Posterior vena cava (tissue), 2 donors: ENCODE data around the gene A4GNT. TPM values are rescaled to one million over a fixed set of nuclear protein-coding genes. Genes with fewer than 3 reads are reported as not detected.
"Not testable (repeated sequence)": the region's sequence is repeated elsewhere in the genome, so short reads cannot be mapped to it uniquely, and the experiment has no call there.

Experiments used
- DNase-seq: peaks from one replicate; pipeline ENCODE4 v3.0.0-alpha.2; 2020; ENCODE audit warnings: low spot score
- intact Hi-C, 2 donors: fragments of 100-400 bp; cut with DNase I; formaldehyde crosslinking; loops; one replicate each; pipeline versions ENCODE4 v1.14.1 to v1.14.2; 2022 to 2023
- total RNA-seq, 2 donors: library from RNA; stranded (reverse); fragmentation: NEBNext Ultra II Directional; extraction: Animal tissue kit (Norgen Biotek cat#: 25700); gene quantifications; one replicate each; pipeline ENCODE4 v1.2.1, GENCODE V29; 2021
- donor health status: DM: yes; HTN: yes; CAD: no.
- donor health status: DM: yes; HTN: yes; CAD: no.

A4GNT gene
- total RNA-seq, 2 donors from 2014 or later, result not detected

DNA sequence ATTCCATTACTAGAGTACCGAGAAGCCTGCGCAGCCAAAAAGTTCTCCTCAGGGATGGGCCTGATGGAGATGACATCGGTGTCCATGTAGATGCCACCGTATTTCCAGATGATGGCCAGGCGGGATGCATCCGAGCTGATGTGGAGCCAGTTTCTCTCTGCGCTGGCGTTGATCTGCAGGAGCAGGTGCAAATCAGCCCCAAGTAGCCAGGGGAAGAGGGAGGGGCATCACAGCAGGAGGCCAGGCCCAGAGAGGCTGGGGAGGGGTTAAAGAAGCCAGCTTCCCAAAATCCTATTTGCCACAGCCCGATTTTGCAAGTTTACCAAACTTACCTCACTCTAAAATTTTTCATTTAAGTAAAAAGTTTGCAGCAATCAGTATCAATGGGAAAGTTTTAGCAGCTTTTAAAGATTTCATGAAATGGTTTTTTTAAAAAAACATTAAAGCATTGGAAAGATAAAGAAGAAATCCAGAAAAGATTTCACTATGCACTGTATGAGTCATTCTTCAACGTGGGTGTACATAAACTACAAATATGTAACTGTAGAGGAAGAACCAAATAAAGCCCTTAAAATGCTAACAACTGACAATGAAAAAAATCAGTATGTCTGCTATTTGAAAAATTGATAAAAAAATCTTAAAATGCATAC is 7.4 kb downstream of the A4GNT start:
- intact Hi-C loops, result loop anchor here in 1 of 2 donors (5.0 kb wide), 1 partner anchor 58 kb away; no protein-coding TSS in a partner anchor
- no peak for DNase-seq

DNA sequence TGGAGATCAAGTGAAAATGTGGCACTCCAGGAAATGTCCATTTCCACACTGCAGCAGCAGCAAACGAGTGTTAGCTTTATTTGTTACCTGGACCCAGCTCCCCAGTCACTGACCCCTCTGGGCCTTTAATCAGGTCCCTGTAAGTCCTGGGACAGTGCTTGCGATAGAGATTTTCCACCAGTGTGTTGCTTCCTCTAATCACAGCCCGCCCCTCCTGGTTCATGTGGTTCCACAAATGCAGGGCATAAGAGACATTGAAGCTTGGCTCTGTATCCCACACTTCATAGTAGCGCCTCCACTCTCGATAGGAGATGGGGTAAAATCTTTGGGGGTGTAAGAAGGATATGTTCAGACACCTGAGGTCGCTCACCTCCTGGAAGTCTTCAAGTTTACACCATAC is 8.0 kb downstream of the A4GNT start:
- no peak for DNase-seq
- intact Hi-C loops, result loop anchor here in 1 of 2 donors (5.0 kb wide), 1 partner anchor 57 kb away; no protein-coding TSS in a partner anchor

DNA sequence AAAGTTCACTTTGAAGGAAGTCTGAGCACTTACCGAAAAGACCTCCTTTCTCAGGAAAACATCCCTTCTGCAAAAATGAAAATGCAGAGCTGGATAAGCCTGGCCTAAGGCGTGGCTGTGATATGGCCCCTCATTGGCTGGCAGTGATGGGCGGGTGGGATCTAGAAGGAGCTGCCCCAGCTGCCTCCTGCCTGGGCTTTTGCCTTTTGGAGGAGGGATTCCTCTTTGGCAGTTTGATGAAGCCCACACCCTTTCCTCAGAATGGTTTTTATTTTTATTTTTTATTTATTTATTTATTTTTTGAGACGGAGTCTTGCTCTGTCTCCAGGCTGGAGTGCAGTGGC is 12.8 kb downstream of the A4GNT start:
- DNase-seq, result no peak
- intact Hi-C loops, result loop anchor here in 1 of 2 donors (2.0 to 10.0 kb wide), 2 partner anchors 49 to 65 kb away; partner anchors contain the start of gene ARMC8

DNA sequence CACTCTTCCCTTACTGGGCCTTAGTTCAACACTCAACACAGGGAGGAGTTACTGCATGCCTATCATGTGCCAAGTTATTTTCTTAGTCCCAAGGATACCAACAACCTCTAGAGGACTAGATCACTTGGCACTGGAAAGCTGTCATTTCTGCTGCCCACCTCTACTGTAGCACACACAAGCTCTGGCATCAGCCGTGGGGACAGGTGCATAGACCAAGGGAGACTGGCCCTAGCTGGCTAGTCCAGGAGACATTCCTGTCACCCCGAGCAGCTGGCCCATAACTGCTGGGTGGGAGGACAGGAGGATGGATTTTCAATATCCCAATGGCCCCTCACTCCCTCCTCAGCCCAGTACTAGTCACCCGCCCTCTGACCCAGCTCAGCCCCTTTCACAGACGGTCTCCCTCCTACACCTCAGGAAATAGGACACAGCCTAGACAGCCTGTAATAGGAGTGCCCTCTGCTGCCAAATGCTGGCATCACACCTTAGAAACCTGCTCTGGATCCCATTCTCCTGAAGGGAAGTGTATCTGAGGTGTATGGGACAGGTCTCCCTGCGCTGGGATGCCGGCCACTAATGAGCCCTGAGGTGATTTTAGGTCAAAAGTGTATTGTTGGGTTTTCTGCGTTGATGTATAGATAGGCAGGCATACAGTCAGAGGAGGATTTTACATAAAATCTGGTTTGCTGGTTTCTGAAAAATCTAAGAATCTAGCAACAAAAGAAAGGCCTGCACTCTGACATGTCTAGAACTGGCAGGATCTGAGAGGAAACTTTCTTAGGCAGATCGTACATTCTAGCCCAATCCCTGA is 13.4 kb downstream of the A4GNT start:
- peak; percentile 88 for DNase-seq
- intact Hi-C loops, result loop anchor here in 1 of 2 donors (2.0 to 10.0 kb wide), 2 partner anchors 48 to 66 kb away; partner anchors contain the start of gene ARMC8

DNA sequence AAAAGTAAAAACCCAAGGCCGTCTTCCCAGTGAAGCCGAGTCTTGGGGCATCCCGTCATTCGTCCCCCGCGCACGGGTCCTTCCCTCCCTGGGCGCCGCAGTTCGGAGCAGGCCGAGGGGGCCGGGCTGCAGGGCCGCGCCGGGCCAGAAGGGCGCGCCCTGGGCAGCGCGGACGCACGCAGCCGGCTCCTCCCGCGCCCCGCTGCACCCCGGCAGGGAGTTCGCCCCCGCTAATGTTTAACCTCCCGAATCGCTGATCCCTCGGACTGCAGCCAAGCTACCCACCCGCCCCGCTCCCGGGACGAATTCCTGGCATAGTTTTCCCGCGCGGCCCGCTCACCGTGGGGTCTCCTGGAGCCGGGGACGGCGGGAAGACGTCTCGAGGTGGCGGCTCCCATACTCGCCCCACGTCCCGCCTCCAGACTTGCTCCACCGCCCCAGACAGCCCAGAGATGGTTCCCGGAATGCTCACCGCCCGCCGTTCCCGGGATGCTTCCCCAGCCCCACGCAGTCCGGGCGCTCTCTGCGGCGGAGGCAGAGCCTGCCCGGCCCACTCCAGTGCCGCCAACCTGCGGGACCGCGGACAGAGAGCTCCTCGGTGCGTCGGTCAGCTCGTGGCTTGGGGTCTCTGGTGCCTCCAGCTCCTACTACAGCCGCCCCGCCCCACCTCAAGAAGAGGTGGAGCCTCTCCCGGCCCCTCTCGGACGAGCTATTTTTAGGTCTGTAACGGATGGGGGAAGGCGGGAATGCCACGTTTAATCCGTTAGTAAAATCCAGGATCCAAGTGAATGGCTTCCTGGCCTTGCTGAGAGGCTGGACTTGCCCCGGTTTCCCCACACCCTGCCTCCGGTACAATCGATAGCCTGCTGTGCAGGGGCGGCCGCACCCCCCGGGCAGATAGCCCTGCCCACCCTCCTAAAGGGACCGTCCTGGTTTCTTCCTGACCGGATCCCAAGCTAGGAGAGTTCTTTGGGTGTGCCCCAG is 16.9 kb downstream of the A4GNT start, which contains the start of gene DZIP1L:
Gene DZIP1L (minus strand): TSS at position 621 of the 984 bp plus-strand sequence. CDS start 11,637 bp downstream, outside the sequence.
- peak; percentile 89 for DNase-seq
- intact Hi-C loops, result loop anchor here in 1 of 2 donors (10.0 kb wide), 1 partner anchor 70 kb away; the partner anchor contains the start of gene ARMC8

DNA sequence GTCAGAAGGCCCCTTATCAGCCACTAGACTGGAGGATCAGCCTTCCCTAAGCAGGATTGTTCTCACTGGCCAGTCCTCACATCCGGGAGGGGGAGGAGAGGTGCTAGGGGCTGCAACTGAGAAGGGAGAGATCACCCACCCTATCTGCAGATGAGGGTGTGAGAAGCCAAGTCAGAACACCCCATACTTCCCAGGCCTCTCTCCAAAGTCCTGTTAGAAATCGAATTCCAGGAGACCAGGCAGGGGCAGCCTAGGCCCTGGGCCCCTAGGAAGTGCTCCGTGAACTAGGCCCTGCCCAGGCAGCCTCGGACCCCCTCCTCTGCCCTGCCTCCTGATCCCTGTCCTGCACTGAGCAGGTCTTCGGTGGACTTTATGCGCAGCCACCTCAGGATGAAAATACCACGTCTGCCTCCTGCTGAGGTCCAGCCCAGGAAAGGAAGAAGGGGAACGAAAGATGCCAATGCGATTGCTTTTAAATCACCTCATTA is 17.7 kb downstream of the A4GNT start:
- intact Hi-C loops, result loop anchor here in 1 of 2 donors (10.0 kb wide), 1 partner anchor 70 kb away; the partner anchor contains the start of gene ARMC8
- no peak for DNase-seq

DNA sequence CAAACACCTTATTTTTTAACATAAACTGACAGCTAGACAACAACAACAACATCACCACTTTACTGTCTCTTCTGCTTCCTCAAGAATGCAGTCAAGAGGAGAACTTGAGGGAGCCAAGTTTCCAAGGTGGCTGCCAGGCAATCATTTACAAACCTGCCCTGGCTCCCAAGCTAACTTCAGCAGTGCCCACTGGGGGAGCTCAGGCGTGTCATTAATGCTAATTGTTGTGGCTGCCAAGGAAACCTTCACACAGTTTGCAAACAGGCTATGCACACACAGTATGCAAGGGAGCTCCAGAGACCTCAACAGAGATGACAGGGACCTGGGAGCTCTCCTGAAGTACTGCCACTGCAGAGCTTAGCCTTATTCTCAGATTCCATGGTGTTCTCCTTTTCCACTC is 18.9 kb downstream of the A4GNT start:
- DNase-seq, result no peak
- intact Hi-C loops, result loop anchor here in 1 of 2 donors (10.0 kb wide), 1 partner anchor 71 kb away; the partner anchor contains the start of gene ARMC8

DNA sequence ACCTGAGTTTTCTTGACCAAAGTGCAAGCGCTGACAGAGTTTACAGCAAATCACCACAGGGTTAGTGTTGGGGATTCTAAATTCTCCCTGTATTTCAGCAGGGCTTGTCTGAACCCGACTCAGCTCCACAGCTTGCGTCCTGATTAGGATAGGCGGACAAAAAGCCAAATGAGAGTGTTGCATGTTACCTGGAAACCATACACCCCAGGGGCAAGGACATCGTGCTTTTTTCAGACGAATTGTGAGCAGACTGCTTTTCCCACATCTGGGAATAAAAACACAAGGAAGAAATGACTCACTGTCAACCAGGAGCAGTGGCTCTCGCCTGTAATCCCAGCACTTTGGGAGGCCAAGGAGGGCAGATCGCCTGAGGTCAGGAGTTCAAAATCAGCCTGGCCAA is 19.8 kb downstream of the A4GNT start:
- intact Hi-C loops, result loop anchor here in 1 of 2 donors (10.0 kb wide), 1 partner anchor 72 kb away; the partner anchor contains the start of gene ARMC8
- DNase-seq, result no peak

DNA sequence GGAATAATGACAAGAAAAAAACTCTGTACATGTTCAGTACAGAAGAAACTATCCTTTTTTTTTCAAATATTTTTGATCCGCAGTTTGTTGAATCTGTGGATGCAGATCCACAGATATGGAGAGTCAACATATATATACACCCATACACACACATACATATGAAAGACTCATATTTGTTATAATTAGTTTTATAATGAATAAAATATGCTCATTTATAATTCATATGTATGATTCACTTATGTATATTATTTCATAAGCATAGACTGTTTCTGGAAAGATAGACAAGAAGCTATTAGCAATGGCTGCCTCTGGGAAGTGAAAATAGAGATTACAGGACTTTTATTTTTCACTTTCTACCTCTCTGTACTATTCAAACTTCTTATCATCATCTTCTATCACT is 26.6 kb downstream of the A4GNT start:
- intact Hi-C loops, result no loop called here
- DNase-seq, result no peak

DNA sequence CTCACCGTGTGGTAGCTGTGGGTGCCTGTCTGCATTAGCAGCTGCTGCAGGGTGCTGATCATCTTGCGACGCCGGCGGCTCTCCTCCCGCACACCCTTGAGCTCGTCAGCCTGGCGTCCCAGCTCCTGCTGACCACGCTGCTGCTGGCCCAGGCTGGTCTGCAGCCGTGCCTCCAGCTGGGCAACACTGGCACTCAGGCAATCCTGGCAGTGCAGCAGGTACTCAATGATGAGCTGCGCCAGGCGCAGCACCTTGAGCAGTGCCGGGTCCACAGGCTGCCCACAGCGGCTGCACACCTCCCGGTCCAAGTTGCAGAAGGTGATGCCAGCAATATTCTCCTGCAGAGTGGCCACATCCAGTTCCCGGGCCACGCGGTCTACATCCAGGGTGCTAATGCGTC is 28.7 kb downstream of the A4GNT start:
- DNase-seq, result no peak
- intact Hi-C loops, result no loop called here

DNA sequence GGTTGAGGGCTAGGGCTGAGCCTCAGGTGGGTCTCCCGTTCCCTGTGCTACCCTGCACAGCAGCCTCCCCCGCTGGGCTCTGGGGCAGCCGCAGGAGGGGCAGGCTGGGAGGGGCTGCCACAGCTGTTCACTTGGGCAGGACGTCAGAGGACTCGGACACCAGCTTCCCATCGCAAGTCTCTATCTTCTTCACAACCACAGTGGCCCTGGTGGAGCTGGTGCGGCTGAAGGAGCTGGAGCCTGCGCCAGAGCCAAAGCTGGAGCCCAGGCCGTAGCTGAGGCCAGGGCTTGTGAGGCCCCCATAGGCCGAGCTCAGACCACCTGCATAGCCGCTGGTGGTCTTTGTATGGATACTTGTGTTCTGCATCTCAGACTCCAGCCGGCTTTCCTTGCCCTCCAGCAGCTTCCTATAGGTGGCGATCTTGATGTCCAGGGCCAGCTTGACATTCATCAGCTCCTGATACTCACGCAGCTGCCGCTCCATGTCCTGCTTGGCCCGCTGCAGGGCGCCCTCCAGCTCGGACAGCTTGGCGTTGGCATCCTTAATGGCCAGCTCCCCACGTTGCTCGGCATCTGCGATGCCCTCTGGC is 30.7 kb downstream of the A4GNT start:
- intact Hi-C loops, DNase-seq: not testable (repeated sequence)

DNA sequence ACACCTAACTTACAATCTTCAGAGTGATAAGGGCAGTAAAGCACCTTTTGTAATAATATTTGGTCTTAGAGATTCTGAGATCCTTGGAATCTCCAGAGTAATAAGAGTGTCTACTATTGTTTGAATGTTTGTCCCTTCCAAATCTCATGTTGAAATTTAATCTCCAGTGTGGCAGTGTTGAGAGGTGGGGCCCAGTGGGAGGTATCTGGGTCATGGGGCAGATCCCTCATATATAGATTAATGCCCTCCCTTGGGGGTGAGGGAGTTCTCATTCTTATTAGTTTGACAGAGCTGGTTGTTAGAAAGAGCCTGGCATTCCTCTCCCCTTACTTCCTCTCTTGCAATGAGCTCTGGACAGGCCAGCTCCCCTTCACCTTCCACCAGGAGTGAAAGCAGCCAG is 32.8 kb downstream of the A4GNT start:
- intact Hi-C loops, result loop anchor here in 1 of 2 donors (10.0 kb wide), 1 partner anchor 1255 kb away; no protein-coding TSS in a partner anchor
- DNase-seq, result no peak

DNA sequence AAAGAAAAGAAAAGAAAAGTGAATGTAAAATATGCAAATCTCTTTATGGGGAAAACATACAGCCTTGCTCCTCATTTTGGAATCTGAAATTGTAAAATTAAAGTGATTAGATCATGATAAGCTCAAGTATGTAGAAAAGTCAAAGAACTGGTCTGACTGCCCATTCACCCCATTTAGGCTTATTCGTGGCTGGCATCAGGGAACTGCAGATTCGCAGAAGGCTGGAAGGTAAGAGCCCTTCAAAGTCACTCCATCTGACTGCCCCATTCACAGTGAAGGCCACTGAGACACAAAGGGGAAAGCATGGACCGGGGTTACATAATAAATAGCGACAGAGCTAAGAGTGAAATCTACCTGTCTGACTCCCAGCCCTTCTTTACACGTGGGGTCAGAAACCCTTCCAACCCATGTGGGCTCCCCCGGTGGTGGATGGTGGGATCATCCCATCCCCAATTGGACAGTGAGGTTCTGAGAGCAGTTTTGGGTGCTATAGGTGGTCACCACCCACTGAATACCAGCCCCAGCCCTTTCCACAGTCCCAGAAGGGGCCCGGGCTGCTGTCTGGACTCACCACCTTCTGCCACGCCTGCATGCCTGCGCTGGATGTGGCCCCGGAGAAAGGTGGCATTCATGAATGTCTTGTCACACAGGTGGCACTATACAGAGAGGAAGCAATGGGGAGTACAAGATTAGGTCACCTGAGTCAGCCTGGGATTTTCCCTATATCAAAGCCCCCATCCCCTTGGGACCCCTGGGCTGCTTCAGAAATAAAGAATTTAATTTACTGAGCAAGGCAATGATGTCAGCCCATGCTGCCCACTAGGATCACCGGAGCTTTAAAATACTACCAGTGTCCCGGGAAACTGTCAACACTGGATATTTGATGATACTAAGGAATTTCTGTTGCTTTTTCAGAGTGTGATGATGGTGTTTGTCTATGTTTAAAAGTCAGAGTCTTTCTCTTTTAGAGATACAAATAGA is 34.7 kb downstream of the A4GNT start:
- intact Hi-C loops, result loop anchor here in 1 of 2 donors (10.0 kb wide), 1 partner anchor 1257 kb away; no protein-coding TSS in a partner anchor

DNA sequence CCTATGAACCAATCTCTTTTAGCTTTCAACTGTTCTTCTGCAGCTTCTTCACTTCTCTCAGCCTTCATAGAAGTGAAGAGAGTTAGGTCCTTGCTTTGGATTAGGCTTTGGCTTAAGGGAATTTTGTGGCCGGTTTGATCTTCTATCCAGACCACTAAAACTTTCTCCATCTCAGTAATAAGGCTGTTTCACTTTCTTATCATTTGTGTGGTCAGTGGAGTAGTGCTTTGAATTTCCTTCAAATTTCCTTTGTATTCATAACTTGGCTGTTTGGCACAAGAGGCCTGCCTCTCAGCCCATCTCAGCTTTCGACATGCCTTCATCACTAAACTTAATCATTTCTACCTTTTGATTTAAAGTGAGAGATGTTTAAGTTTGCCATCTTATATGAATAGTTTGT is 38.5 kb downstream of the A4GNT start:
- intact Hi-C loops, result loop anchor here in 1 of 2 donors (10.0 kb wide), 1 partner anchor 1261 kb away; no protein-coding TSS in a partner anchor
- no peak for DNase-seq

More for the DNA sequence above, 34.7 kb downstream of the A4GNT start:
- no peak for DNase-seq

DNA sequence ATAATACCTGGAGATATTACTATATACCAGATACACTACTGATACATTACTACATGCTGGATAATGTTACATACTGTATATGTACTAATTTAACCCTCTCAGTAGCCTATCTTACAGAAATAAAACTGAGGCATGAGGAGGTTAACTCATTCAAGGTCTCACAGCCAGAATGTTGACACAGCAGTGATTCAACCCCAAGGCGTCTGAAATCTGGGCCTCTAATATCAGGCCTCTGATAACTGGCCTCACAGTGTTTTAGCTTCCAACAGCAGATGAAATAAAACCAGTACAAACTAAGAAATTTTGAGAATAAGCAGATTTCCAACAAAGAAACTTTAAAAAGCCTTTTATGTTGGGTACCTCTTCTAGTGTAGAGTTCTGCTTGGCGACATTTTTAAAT is 40.2 kb downstream of the A4GNT start:
- intact Hi-C loops, result loop anchor here in 1 of 2 donors (10.0 kb wide), 1 partner anchor 1263 kb away; no protein-coding TSS in a partner anchor

DNA sequence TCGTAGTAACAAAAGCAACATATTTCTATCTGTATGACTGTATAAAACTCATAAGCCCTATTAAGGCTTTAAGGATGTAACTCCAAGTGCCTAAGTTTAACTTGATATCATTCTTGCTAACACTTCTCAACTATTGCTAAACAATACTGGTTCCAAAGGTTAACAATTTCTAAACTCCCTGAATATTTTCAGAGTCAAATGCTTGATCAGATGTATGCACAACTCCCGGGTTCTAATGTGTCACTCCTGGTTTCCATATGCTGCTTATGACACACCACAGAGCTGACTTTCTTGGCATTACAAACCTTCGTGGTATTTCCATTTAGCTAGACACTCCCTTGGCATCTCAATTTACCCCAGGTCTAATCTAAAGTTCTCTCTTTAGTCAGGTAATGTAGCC is 43.1 kb downstream of the A4GNT start:
- intact Hi-C loops, result no loop called here
- DNase-seq, result no peak

More for the DNA sequence above, 40.2 kb downstream of the A4GNT start:
- no peak for DNase-seq

DNA sequence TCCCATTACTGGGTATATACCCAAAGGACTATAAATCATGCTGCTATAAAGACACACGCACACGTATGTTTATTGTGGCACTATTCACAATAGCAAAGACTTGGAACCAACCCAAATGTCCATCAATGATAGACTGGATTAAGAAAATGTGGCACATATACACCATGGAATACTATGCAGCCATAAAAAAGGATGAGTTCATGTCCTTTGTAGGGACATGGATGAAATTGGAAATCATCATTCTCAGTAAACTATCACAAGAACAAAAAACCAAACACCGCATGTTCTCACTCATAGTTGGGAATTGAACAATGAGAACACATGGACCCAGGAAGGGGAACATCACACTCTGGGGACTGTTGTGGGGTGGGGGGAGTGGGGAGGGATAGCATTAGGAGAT is 46.4 kb downstream of the A4GNT start:
- DNase-seq, intact Hi-C loops: not testable (repeated sequence)
